HepG2 (cell line): ENCODE data around the gene GSK3A. TPM values are rescaled to one million over a fixed set of nuclear protein-coding genes. Genes with fewer than 3 reads are reported as not detected.

ENCODE experiments used
- AHR ChIP-seq: IDR thresholded peaks from 2 replicates; pipeline ENCODE4 v1.6.1; 2018; ENCODE audit warnings: missing genetic modification reagents, missing compliant biosample characterization
- CC2D1A ChIP-seq: sonication (generic); formaldehyde crosslinking; IDR thresholded peaks from 2 replicates; pipeline ENCODE4 v1.8.1; 2023; ENCODE audit warnings: mild to moderate bottlenecking, missing genetic modification reagents
- CCAR2 ChIP-seq: fragments of 200-400 bp; formaldehyde crosslinking; optimal IDR thresholded peaks from 2 replicates; pipeline ENCODE3; 2018; ENCODE audit warnings: low read depth, mild to moderate bottlenecking, low read length, moderate library complexity
- HMG20B ChIP-seq: conservative IDR thresholded peaks from 2 replicates; pipeline ENCODE4 v1.6.1; 2016; ENCODE audit warnings: missing genetic modification reagents, missing compliant biosample characterization
- KDM5B ChIP-seq: sonication (generic); formaldehyde crosslinking; IDR thresholded peaks from 2 replicates; pipeline ENCODE4 v1.4.0; 2020; ENCODE audit warnings: missing genetic modification reagents, mild to moderate bottlenecking, borderline replicate concordance
- NKX3-1 ChIP-seq: sonication (generic); formaldehyde crosslinking; IDR thresholded peaks from 2 replicates; pipeline ENCODE4 v1.5.0; 2020; ENCODE audit warnings: missing genetic modification reagents
- RXRA ChIP-seq: sonication (generic); formaldehyde crosslinking; IDR thresholded peaks from 2 replicates; pipeline ENCODE4 v1.5.1; 2020; ENCODE audit warnings: missing genetic modification reagents
- SAP130 ChIP-seq: IDR thresholded peaks from 2 replicates; pipeline ENCODE4 v1.6.1; 2016; ENCODE audit warnings: low read depth
- SMYD3 ChIP-seq: sonication (generic); formaldehyde crosslinking; IDR thresholded peaks from 2 replicates; pipeline ENCODE4 v1.8.1; 2023; ENCODE audit warnings: mild to moderate bottlenecking, missing genetic modification reagents
- ZEB1 ChIP-seq: IDR thresholded peaks from 2 replicates; pipeline ENCODE4 v1.6.1; 2012; ENCODE audit warnings: mild to moderate bottlenecking, low read depth, inconsistent platforms; ENCODE audit not compliant: insufficient replicate concordance
- ZNF121 ChIP-seq: sonication (generic); formaldehyde crosslinking; IDR thresholded peaks from 2 replicates; pipeline ENCODE4 v1.5.0; 2020; ENCODE audit warnings: mild to moderate bottlenecking, missing genetic modification reagents
- ZNF235 ChIP-seq: sonication (generic); formaldehyde crosslinking; IDR thresholded peaks from 2 replicates; pipeline ENCODE4 v1.8.1; 2023; ENCODE audit warnings: mild to moderate bottlenecking, missing genetic modification reagents, borderline replicate concordance
- ZNF30 ChIP-seq: sonication (generic); formaldehyde crosslinking; IDR thresholded peaks from 2 replicates; pipeline ENCODE4 v1.5.0; 2020; ENCODE audit warnings: mild to moderate bottlenecking, missing genetic modification reagents
- ZNF331 ChIP-seq: sonication (generic); formaldehyde crosslinking; IDR thresholded peaks from 2 replicates; pipeline ENCODE4 v1.4.0; 2020; ENCODE audit warnings: missing genetic modification reagents
- ZNF383 ChIP-seq: sonication (generic); formaldehyde crosslinking; IDR thresholded peaks from 2 replicates; pipeline ENCODE4 v1.4.0; 2020; ENCODE audit warnings: missing genetic modification reagents, mild to moderate bottlenecking, borderline replicate concordance
- ZNF660 ChIP-seq: sonication (generic); formaldehyde crosslinking; IDR thresholded peaks from 2 replicates; pipeline ENCODE4 v1.5.1; 2020; ENCODE audit warnings: mild to moderate bottlenecking, low read depth, missing genetic modification reagents, borderline replicate concordance
- polyA plus RNA-seq, 8 experiments: library from polyadenylated mRNA; depleted of rRNA in 3 of 8; stranded (reverse) in 7 of 8; unstranded in 1 of 8; fragments of >200 nt; fragmentation: Illumina TruSeq in 4 of 8; extraction: Trizol in 4 of 8; gene quantifications; 2 replicates each; pipeline versions ENCODE4 v1.2.1 to v1.2.3, GENCODE V29; 2011 to 2016; ENCODE audit warnings: low read depth in 4 of 8, missing spikeins in 1 of 8, mixed read lengths in 1 of 8; ENCODE audit not compliant: insufficient read depth in 1 of 8
- total RNA-seq, 5 experiments: library from RNA; depleted of rRNA; stranded (reverse); fragments of >200 nt; fragmentation: Illumina TruSeq; extraction: Trizol; gene quantifications; 2 replicates each; pipeline ENCODE4 v1.2.3, GENCODE V29; 2016; ENCODE audit warnings: low read depth in 1 of 5
- TF ChIP-seq, protein P1 (sequence below): sonication (generic); formaldehyde crosslinking; IDR thresholded peaks from 2 replicates; pipeline ENCODE4 v1.4.0; 2020; ENCODE audit warnings: mild to moderate bottlenecking, missing genetic modification reagents, borderline replicate concordance
- TF ChIP-seq, protein P2 (sequence below): sonication (generic); formaldehyde crosslinking; IDR thresholded peaks from 2 replicates; pipeline ENCODE4 v1.8.1; 2023; ENCODE audit warnings: missing genetic modification reagents, inconsistent platforms, borderline replicate concordance
- TF ChIP-seq, protein P3 (sequence below): sonication (generic); formaldehyde crosslinking; IDR thresholded peaks from 2 replicates; pipeline ENCODE4 v1.8.1; 2023; ENCODE audit warnings: mild to moderate bottlenecking, missing genetic modification reagents, borderline replicate concordance
- TF ChIP-seq, protein P4 (sequence below): sonication (generic); formaldehyde crosslinking; IDR thresholded peaks from 2 replicates; pipeline ENCODE4 v1.5.0; 2020; ENCODE audit warnings: missing genetic modification reagents
- TF ChIP-seq, protein P5 (sequence below): sonication (generic); formaldehyde crosslinking; IDR thresholded peaks from 2 replicates; pipeline ENCODE4 v1.5.1; 2020; ENCODE audit warnings: missing genetic modification reagents, mild to moderate bottlenecking, borderline replicate concordance

The GSK3A gene
- total and polyA plus RNA-seq, 2 of the 13 experiments (the other 11 are each of a cell fraction or from before 2014, with no cell fraction given): 16.9 to 52.5 TPM

DNA sequence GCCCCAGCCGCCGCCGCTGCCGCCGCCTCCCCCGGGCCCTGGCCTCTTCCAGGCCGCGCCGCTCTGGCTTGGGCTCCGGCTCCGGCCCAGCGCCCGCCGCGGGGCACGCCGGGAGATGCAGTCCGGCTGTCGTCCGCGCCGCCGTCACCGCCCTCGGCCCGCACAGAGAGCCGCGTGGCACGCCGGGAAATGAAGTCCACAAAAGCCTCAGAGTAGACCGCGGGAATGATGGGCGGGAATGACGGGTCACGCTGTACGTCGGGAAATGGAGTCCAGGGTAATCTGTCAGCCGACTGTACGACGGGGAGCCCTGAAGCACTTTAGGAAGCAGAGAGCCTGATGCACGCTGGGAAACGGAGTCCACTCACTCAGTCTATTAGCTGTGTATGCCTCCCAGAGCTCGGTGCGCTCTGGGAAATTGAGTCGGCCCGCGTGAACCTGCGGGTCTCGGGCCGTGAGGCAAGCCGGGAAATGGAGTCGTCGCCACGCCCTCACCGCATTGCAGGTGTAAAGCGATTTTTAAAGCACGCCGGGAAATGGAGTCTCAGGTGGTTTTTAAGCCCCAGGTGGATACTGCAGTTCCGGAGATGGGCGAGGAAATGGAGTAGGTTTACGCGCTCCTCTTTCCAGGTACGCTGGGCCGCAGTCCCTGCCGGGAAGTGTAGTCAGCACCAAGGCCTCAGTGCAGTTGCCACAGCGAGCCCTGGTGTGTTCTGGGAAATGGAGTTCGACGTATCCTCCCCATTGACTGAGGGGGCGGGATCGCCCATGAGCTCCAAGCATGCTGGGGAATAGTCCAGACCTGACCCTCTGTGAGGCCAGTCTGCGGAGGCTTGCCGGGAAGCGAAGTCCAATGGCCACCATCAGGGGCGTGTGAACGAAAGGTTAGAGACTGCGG lies at the start of gene GSK3A (continued):
- TF ChIP-seq, protein P1, sequence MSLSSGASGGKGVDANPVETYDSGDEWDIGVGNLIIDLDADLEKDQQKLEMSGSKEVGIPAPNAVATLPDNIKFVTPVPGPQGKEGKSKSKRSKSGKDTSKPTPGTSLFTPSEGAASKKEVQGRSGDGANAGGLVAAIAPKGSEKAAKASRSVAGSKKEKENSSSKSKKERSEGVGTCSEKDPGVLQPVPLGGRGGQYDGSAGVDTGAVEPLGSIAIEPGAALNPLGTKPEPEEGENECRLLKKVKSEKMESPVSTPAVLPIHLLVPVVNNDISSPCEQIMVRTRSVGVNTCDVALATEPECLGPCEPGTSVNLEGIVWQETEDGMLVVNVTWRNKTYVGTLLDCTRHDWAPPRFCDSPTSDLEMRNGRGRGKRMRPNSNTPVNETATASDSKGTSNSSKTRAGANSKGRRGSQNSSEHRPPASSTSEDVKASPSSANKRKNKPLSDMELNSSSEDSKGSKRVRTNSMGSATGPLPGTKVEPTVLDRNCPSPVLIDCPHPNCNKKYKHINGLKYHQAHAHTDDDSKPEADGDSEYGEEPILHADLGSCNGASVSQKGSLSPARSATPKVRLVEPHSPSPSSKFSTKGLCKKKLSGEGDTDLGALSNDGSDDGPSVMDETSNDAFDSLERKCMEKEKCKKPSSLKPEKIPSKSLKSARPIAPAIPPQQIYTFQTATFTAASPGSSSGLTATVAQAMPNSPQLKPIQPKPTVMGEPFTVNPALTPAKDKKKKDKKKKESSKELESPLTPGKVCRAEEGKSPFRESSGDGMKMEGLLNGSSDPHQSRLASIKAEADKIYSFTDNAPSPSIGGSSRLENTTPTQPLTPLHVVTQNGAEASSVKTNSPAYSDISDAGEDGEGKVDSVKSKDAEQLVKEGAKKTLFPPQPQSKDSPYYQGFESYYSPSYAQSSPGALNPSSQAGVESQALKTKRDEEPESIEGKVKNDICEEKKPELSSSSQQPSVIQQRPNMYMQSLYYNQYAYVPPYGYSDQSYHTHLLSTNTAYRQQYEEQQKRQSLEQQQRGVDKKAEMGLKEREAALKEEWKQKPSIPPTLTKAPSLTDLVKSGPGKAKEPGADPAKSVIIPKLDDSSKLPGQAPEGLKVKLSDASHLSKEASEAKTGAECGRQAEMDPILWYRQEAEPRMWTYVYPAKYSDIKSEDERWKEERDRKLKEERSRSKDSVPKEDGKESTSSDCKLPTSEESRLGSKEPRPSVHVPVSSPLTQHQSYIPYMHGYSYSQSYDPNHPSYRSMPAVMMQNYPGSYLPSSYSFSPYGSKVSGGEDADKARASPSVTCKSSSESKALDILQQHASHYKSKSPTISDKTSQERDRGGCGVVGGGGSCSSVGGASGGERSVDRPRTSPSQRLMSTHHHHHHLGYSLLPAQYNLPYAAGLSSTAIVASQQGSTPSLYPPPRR (CRISPR knock-in tag): no peak
- TF ChIP-seq SMYD3 (CRISPR knock-in tag) (no peak), CC2D1A (CRISPR knock-in tag) (no peak), NKX3-1 (peak; percentile 54; the same call in 1 of the 2 replicates), HMG20B (CRISPR knock-in tag) (no peak), ZNF235 (peak; percentile 70; the same call in 1 of the 2 replicates), ZNF121 (CRISPR knock-in tag) (no peak), CCAR2 (no peak), KDM5B (CRISPR knock-in tag) (peak; percentile 84; the same call in 1 of the 2 replicates), ZEB1 (peak; percentile 100), SAP130 (CRISPR knock-in tag) (peak; percentile 94), ZNF383 (no peak), ZNF331 (CRISPR knock-in tag) (no peak; the same call in 1 of the 2 replicates), ZNF30 (CRISPR knock-in tag) (no peak), AHR (CRISPR knock-in tag) (no peak; the same call in 1 of the 2 replicates), RXRA (CRISPR knock-in tag) (peak; percentile 80), ZNF660 (CRISPR knock-in tag) (no peak)
- TF ChIP-seq, protein P2, sequence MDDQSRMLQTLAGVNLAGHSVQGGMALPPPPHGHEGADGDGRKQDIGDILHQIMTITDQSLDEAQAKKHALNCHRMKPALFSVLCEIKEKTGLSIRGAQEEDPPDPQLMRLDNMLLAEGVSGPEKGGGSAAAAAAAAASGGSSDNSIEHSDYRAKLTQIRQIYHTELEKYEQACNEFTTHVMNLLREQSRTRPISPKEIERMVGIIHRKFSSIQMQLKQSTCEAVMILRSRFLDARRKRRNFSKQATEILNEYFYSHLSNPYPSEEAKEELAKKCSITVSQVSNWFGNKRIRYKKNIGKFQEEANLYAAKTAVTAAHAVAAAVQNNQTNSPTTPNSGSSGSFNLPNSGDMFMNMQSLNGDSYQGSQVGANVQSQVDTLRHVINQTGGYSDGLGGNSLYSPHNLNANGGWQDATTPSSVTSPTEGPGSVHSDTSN (CRISPR knock-in tag): 0 out of 2 replicates have a peak, but pooled peaks have one; percentile 46
- TF ChIP-seq, protein P3, sequence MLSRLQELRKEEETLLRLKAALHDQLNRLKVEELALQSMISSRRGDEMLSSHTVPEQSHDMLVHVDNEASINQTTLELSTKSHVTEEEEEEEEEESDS (CRISPR knock-in tag): 0 out of 2 replicates have a peak, but pooled peaks have one; percentile 20
- TF ChIP-seq, protein P4, sequence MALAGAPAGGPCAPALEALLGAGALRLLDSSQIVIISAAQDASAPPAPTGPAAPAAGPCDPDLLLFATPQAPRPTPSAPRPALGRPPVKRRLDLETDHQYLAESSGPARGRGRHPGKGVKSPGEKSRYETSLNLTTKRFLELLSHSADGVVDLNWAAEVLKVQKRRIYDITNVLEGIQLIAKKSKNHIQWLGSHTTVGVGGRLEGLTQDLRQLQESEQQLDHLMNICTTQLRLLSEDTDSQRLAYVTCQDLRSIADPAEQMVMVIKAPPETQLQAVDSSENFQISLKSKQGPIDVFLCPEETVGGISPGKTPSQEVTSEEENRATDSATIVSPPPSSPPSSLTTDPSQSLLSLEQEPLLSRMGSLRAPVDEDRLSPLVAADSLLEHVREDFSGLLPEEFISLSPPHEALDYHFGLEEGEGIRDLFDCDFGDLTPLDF: peak; percentile 95
- TF ChIP-seq, protein P5, sequence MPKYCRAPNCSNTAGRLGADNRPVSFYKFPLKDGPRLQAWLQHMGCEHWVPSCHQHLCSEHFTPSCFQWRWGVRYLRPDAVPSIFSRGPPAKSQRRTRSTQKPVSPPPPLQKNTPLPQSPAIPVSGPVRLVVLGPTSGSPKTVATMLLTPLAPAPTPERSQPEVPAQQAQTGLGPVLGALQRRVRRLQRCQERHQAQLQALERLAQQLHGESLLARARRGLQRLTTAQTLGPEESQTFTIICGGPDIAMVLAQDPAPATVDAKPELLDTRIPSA (CRISPR knock-in tag): no peak; the same call in 1 of the 2 replicates
